ENCODE measurements around the gene CD59. TPM values are rescaled to one million over a fixed set of nuclear protein-coding genes. Genes with fewer than 3 reads are reported as not detected.

The CD59 gene
- total and polyA plus RNA-seq, 2 donors (not counting 3 experiments of a cell fraction or from before 2014, with no cell fraction given), result 992 to 1,084 TPM

DNA sequence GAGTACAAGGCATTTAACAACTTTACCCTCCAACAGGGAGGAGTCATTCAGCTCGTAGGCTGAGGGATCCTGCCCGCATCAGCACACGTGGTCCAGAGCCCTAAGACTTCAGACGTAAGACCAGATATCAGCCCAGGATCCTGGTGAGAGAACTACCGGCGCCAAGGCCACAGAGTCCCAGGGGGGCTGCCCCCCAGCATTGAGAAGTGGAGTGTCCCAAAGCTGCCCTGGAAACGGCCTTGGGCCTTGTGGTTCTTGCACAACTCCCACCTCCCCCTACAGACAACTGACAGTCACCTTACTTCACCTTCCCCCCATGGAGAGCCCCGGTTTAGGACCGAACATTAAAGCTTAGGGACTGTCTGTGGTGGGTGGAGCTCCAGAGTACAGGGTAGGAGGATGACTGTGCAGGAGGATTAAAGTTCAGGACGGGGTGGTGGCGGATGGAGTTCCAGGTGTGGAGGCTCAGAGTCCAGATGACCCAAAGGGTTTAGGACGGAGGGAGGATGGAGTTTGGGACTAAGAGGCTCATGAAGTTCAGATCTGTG is 36.6 kb downstream of the CD59 start:
- H3K36me3 ChIP-seq (ENCODE audit: control insufficient read depth in 2 of 2, extremely low read depth in 1 of 2, insufficient read depth in 2 of 2, low read length in 2 of 2), result no peaks in the 10 kb centered on the region
- no peak for TF ChIP-seq FOS (IDR thresholded peaks at IDR 0.05; ENCODE audit: borderline replicate concordance, insufficient read depth, low read length)
- TF ChIP-seq, protein P1, sequence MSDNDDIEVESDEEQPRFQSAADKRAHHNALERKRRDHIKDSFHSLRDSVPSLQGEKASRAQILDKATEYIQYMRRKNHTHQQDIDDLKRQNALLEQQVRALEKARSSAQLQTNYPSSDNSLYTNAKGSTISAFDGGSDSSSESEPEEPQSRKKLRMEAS (IDR thresholded peaks at IDR 0.05; ENCODE audit: insufficient read depth, insufficient read length), result no peak
- TF ChIP-seq MYC (IDR thresholded peaks at IDR 0.05; ENCODE audit: low read depth, low read length), result no peak
- TF ChIP-seq GATA2 (IDR thresholded peaks at IDR 0.05; ENCODE audit: insufficient read depth, insufficient read length, low read depth, low read length), result no peak
- TF ChIP-seq JUN (IDR thresholded peaks at IDR 0.05; ENCODE audit: borderline replicate concordance, insufficient read depth, insufficient read length, low read depth), result no peak
- no peak for TF ChIP-seq POLR2A (IDR thresholded peaks at IDR 0.05; ENCODE audit: low read depth, low read length)
- no peak for TF ChIP-seq POLR2AphosphoS5 (IDR thresholded peaks at IDR 0.05; ENCODE audit: insufficient read depth, low read depth, low read length)
- TF ChIP-seq, protein P2, sequence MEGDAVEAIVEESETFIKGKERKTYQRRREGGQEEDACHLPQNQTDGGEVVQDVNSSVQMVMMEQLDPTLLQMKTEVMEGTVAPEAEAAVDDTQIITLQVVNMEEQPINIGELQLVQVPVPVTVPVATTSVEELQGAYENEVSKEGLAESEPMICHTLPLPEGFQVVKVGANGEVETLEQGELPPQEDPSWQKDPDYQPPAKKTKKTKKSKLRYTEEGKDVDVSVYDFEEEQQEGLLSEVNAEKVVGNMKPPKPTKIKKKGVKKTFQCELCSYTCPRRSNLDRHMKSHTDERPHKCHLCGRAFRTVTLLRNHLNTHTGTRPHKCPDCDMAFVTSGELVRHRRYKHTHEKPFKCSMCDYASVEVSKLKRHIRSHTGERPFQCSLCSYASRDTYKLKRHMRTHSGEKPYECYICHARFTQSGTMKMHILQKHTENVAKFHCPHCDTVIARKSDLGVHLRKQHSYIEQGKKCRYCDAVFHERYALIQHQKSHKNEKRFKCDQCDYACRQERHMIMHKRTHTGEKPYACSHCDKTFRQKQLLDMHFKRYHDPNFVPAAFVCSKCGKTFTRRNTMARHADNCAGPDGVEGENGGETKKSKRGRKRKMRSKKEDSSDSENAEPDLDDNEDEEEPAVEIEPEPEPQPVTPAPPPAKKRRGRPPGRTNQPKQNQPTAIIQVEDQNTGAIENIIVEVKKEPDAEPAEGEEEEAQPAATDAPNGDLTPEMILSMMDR (IDR thresholded peaks at IDR 0.05; ENCODE audit: extremely low read depth in 1 of 2, insufficient read depth in 1 of 2, low read depth in 1 of 2, low read length in 2 of 2), result no peak
- TF ChIP-seq EZH2 (IDR thresholded peaks at IDR 0.05; ENCODE audit: borderline replicate concordance, low read depth, low read length, severe bottlenecking), result no peak
- H3K27ac ChIP-seq (ENCODE audit: insufficient read depth, low read depth, low read length), result peak overlapping the region; percentile 42
- no peak overlapping the region for H3K4me2 ChIP-seq (ENCODE audit: insufficient read depth, low read length)
- ChIA-PET POLR2A (interaction anchor here (4.4 kb wide), 1 partner anchor 9 kb away, joined by 73 read pairs; no protein-coding TSS in a partner anchor), CTCF (interaction anchor here (4.4 to 6.0 kb wide), 2 partner anchors 9 to 43 kb away, joined by 64 to 68 read pairs; no protein-coding TSS in a partner anchor)
- no peak overlapping the region for H3K4me3 ChIP-seq (replicated peaks in 1 of 3; ENCODE audit: insufficient read depth in 1 of 3, low read depth in 1 of 3, low read length in 3 of 3)
- no peaks in the 10 kb centered on the region for H3K27me3 ChIP-seq (ENCODE audit: control insufficient read depth in 2 of 2, insufficient read depth in 2 of 2, low read length in 2 of 2)
- intact Hi-C loops (cut with micrococcal nuclease), result loop anchor here (2.0 to 5.0 kb wide), 4 partner anchors 35 to 807 kb away; partner anchors contain the start of genes CAPRIN1 and QSER1
- no peaks in the 10 kb centered on the region for H4K20me1 ChIP-seq (replicated peaks; ENCODE audit: control insufficient read depth, extremely low read depth, insufficient read depth, low read length)
- no peaks in the 10 kb centered on the region for H3K79me2 ChIP-seq (ENCODE audit: control insufficient read depth, insufficient read depth, low read length)
- no peak overlapping the region for H2AFZ ChIP-seq (ENCODE audit: low read depth, low read length)
- no peaks in the 10 kb centered on the region for H3K9me3 ChIP-seq (replicated peaks; ENCODE audit: control insufficient read depth, insufficient read depth, low read length)
- no peak for FAIRE-seq
- TSS peak; percentile 9 for BruUV-seq (replicated peaks)
- peaks cover 51% of the 10 kb centered on the region for H3K4me1 ChIP-seq (ENCODE audit: control insufficient read depth, extremely low read depth, insufficient read depth, low read length)
- DNase-seq (ENCODE audit: low read depth, low spot score), result no peak
- dilution Hi-C loops (cut with MboI; ENCODE audit: extremely low pct_ligation_motif_present, low sequenced_read_pairs), result no loop called here
- no peaks in the 10 kb centered on the region for H3K9me1 ChIP-seq (replicated peaks; ENCODE audit: control insufficient read depth, extremely low read depth, insufficient read depth, low read length)
- H3K9ac ChIP-seq (replicated peaks; ENCODE audit: extremely low read depth, insufficient read depth, low read length), result no peak overlapping the region

Measured in endothelial cell of umbilical vein (primary cell).